Esophagus muscularis mucosa (tissue), 4 donors: ENCODE results near the gene FBLN7. TPM values are rescaled to one million over a fixed set of nuclear protein-coding genes. Genes with fewer than 3 reads are reported as not detected.

Experiments
- DNase-seq: peaks from one replicate; pipeline ENCODE4 v3.0.0-alpha.2; 2017; ENCODE audit errors: extremely low spot score
- H3K27ac ChIP-seq, 4 donors: fragments of 200-600 bp; sonication (generic); replicated peaks in 1 of 4; 1 replicate in 3 of 4; 2 replicates in 1 of 4; pipeline ENCODE4 v1.5.1; 2016 to 2019; ENCODE audit warnings: mild to moderate bottlenecking in 1 of 4
- H3K27me3 ChIP-seq, 4 donors: fragments of 200-600 bp; sonication (generic); one replicate each; pipeline versions ENCODE4 v1.5.1 to v1.6.0; 2016 to 2019
- H3K36me3 ChIP-seq, 4 donors: fragments of 200-600 bp; sonication (generic); one replicate each; pipeline ENCODE4 v1.5.1; 2016 to 2019
- H3K4me1 ChIP-seq, 4 donors: fragments of 200-600 bp; sonication (generic); one replicate each; pipeline ENCODE4 v1.5.1; 2016 to 2019
- H3K4me3 ChIP-seq, 4 donors: fragments of 200-600 bp; sonication (generic); 1 replicate in 2 of 4; 2 replicates in 2 of 4; pipeline ENCODE4 v1.5.1; 2016 to 2019; ENCODE audit warnings: mild to moderate bottlenecking in 4 of 4, moderate library complexity in 1 of 4
- H3K9me3 ChIP-seq, 4 donors: fragments of 200-600 bp; sonication (generic); 1 replicate in 3 of 4; 2 replicates in 1 of 4; pipeline ENCODE4 v1.5.1; 2016 to 2019
- EP300 ChIP-seq: sonication (generic); formaldehyde crosslinking; IDR thresholded peaks from one replicate; pipeline ENCODE4 v1.6.1; 2017; ENCODE audit warnings: antibody characterized with exemption
- POLR2A ChIP-seq: fragments of 450-650 bp; IDR thresholded peaks from one replicate; pipeline ENCODE4 v1.6.1; 2017; ENCODE audit warnings: antibody characterized with exemption, moderate library complexity, mild to moderate bottlenecking, low read depth
- POLR2AphosphoS5 ChIP-seq, 2 donors: sonication (generic); formaldehyde crosslinking; IDR thresholded peaks; one replicate each; pipeline ENCODE4 v1.6.1; 2017; ENCODE audit warnings: antibody characterized with exemption in 2 of 2
- WGBS: methylation state at CpG from one replicate; pipeline ENCODE4 v1.1.5; 2018; 5-methylcytosine and 5-hydroxymethylcytosine counted together
- intact Hi-C: fragments of 100-400 bp; cut with DNase I; formaldehyde crosslinking; loops from one replicate; pipeline ENCODE4 v1.15.1; 2023
- total RNA-seq, 4 donors: library from RNA; depleted of rRNA; stranded (reverse); fragments of >200 nt; gene quantifications; one replicate each; pipeline versions ENCODE4 v1.1.0 to v1.2.1, GENCODE V29; 2016
- TF ChIP-seq, protein P1 (sequence below), 3 experiments: fragments of 200-600 bp in 2 of 3; fragments of 450-650 bp in 1 of 3; sonication (generic) in 2 of 3; IDR thresholded peaks; one replicate each; pipeline ENCODE4 v1.5.1; 2017 to 2019; ENCODE audit warnings: antibody characterized with exemption in 3 of 3, mild to moderate bottlenecking in 2 of 3, moderate library complexity in 1 of 3

The FBLN7 gene
- total RNA-seq, 4 donors from 2014 or later = 1.1 to 2.1 (median 1.8) TPM

DNA sequence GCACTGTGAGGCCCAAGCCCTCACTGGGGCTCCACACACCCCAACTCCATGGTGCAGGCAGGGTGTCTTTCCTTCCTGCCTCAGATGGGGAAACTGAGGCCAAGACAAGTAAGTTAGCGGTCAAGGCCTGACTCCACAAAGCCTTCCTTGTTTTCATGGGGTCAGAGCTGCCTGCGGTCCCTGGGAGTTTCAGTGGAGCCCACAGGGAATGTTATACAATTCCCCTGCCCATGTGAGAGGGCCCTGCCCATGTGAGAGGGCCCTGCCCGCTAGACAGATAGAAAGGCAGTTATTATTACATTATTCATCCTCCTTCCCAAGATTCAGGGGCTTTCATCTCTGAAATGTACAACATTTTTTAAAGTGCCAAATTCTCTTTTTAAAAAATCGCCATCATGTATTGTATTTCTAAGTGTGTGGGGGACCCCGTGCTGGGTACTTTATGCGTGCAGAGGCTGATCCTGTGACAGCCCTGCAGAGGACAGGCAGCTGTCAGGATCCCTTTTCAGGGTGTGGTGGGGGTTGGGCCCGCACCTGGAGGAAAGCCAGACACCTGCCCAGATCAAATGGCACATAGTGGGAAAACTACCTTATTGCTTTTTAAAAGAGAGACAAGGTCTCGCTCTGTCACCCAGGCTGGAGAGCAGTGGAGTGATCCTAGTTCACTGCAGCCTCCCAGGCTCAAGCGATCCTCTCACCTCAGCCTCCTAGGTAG, 23.4 kb downstream of the FBLN7 start:
- no peak for DNase-seq
- 91% methylated on average over 8 of the region's 9 CpGs for WGBS

DNA sequence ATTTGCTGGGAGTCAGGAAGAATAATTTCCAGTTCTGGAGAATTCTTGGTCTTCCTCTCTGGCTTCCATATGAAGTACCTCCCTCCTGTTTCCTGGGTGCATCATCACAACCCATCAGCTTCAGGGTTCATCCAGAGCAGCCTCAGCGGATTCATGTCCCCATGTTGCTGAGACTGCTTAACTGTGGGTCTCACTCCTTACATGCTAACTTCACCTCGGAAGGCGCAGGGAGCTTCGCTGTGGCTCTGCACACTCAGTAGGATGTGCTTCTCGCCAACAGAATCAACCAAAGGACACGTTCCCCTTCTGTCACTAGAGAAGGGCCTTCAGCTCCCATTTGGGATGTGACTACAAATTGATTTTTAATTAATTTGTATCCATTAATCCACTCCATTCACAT, 24.2 kb downstream of the FBLN7 start:
- Histone ChIP-seq H3K9me3 (no peaks in the 10 kb centered on the region), H3K36me3 (no peaks in the 10 kb centered on the region), H3K27me3 (no peaks in the 10 kb centered on the region), H3K4me3 (no peak overlapping the region), H3K4me1 (no peaks in the 10 kb centered on the region), H3K27ac (no peak overlapping the region)
- TF ChIP-seq, protein P1, sequence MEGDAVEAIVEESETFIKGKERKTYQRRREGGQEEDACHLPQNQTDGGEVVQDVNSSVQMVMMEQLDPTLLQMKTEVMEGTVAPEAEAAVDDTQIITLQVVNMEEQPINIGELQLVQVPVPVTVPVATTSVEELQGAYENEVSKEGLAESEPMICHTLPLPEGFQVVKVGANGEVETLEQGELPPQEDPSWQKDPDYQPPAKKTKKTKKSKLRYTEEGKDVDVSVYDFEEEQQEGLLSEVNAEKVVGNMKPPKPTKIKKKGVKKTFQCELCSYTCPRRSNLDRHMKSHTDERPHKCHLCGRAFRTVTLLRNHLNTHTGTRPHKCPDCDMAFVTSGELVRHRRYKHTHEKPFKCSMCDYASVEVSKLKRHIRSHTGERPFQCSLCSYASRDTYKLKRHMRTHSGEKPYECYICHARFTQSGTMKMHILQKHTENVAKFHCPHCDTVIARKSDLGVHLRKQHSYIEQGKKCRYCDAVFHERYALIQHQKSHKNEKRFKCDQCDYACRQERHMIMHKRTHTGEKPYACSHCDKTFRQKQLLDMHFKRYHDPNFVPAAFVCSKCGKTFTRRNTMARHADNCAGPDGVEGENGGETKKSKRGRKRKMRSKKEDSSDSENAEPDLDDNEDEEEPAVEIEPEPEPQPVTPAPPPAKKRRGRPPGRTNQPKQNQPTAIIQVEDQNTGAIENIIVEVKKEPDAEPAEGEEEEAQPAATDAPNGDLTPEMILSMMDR (IDR thresholded peaks at IDR 0.05) = no peak
- TF ChIP-seq POLR2A (no peak), POLR2AphosphoS5 (IDR thresholded peaks at IDR 0.05) (no peak), EP300 (no peak)
- DNase-seq = no peak
- intact Hi-C loops = no loop called here
- 96% methylated on average over 5 of the region's 6 CpGs for WGBS

More for the DNA sequence above, 23.4 kb downstream of the FBLN7 start:
- intact Hi-C loops = no loop called here
- Histone ChIP-seq H3K27ac (no peak overlapping the region), H3K9me3 (no peaks in the 10 kb centered on the region), H3K4me3 (no peak overlapping the region), H3K27me3 (no peaks in the 10 kb centered on the region), H3K4me1 (no peaks in the 10 kb centered on the region), H3K36me3 (no peaks in the 10 kb centered on the region)
- TF ChIP-seq, protein P1 (IDR thresholded peaks at IDR 0.05) = no peak
- TF ChIP-seq POLR2A (no peak), EP300 (no peak), POLR2AphosphoS5 (IDR thresholded peaks at IDR 0.05) (no peak)

DNA sequence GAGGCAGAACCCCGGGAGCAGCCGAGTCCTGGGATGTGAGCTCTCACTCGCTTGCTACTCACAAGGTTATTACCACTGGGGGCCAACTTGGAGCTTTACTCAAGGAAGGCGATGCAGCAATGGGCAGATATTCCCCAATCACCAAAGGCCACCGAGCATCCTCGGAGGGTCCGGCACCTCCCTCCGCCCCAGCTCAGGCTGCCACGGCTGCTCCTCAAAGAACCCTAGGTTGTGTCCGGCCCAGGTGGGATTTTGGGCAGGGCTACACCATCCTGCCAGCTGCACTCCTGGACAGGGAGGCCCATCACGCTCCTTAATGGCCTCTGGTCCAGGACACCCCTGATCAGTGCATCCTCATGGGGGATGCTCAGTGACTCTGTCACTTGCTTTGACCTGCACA, 24.8 kb downstream of the FBLN7 start:
- Histone ChIP-seq H3K27me3 (no peaks in the 10 kb centered on the region), H3K9me3 (no peaks in the 10 kb centered on the region), H3K36me3 (no peaks in the 10 kb centered on the region), H3K4me1 (no peaks in the 10 kb centered on the region), H3K4me3 (no peak overlapping the region), H3K27ac (no peak overlapping the region)
- intact Hi-C loops = no loop called here
- TF ChIP-seq EP300 = no peak
- TF ChIP-seq POLR2AphosphoS5 (IDR thresholded peaks at IDR 0.05) = no peak
- TF ChIP-seq POLR2A = no peak
- no peak for DNase-seq
- WGBS = 94% methylated on average over 11 of the region's 11 CpGs

DNA sequence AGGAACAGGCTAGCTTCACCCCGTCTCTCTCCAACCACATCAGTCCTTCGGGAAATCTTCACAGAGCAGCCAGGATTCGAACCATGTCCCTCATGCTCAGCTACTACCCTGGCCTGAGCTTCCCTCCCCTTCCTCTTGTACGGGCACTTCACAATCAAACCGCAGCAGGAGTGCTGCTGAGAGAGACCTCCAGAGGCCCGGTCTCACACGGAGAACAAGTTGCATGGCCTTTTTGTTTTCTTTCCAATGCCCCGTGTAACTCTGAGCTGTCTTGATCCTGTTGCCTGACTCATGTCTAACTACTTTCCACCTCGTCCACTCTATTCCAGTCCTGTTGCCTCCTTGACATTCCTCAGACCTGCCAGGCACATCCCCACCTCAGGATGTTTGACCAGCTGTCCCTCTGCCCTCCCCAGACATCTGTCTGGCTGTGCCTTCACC, 25.4 kb downstream of the FBLN7 start:
- WGBS = 82% methylated on average over 9 of the region's 9 CpGs
- intact Hi-C loops = no loop called here
- no peaks in the 10 kb centered on the region for H3K4me1 ChIP-seq

DNA sequence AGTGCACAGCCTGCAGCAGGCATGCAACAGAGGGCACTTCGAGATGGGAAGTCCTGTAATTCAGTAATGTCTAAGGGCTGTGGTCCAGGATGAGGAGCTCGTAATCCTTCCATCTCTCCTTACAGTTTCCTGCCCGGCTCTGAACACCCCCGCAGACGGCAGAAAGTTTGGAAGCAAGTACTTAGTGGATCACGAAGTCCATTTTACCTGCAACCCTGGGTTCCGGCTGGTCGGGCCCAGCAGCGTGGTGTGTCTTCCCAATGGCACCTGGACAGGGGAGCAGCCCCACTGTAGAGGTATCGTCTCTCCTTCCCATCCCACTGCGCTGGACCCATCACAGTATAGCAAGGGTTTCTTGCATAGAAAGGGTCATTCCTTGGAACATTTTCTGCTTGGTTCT, 26.7 kb downstream of the FBLN7 start:
- TF ChIP-seq POLR2A = no peak
- no peak for TF ChIP-seq POLR2AphosphoS5 (IDR thresholded peaks at IDR 0.05)
- TF ChIP-seq EP300 = no peak
- TF ChIP-seq, protein P1 (IDR thresholded peaks at IDR 0.05) = no peak
- no peaks in the 10 kb centered on the region for H3K27me3 ChIP-seq
- H3K36me3 ChIP-seq = no peaks in the 10 kb centered on the region
- H3K27ac ChIP-seq = no peak overlapping the region
- no peak for DNase-seq
- H3K4me3 ChIP-seq = no peak overlapping the region
- no peaks in the 10 kb centered on the region for H3K4me1 ChIP-seq
- no peaks in the 10 kb centered on the region for H3K9me3 ChIP-seq
- intact Hi-C loops = no loop called here
- WGBS = 88% methylated on average over 11 of the region's 11 CpGs

More for the DNA sequence above, 25.4 kb downstream of the FBLN7 start:
- Histone ChIP-seq H3K36me3 (no peaks in the 10 kb centered on the region), H3K9me3 (no peaks in the 10 kb centered on the region), H3K27ac (no peak overlapping the region), H3K4me3 (no peak overlapping the region), H3K27me3 (no peaks in the 10 kb centered on the region)
- no peak for DNase-seq
- TF ChIP-seq, protein P1 (IDR thresholded peaks at IDR 0.05) = no peak
- TF ChIP-seq POLR2A (no peak), POLR2AphosphoS5 (IDR thresholded peaks at IDR 0.05) (no peak), EP300 (no peak)
